ENCODE results near the gene TMTC3.

GRCh38 chr12:88179436-88180014 is 37.4 kb downstream of the TMTC3 start:
- TF ChIP-seq, protein P1, sequence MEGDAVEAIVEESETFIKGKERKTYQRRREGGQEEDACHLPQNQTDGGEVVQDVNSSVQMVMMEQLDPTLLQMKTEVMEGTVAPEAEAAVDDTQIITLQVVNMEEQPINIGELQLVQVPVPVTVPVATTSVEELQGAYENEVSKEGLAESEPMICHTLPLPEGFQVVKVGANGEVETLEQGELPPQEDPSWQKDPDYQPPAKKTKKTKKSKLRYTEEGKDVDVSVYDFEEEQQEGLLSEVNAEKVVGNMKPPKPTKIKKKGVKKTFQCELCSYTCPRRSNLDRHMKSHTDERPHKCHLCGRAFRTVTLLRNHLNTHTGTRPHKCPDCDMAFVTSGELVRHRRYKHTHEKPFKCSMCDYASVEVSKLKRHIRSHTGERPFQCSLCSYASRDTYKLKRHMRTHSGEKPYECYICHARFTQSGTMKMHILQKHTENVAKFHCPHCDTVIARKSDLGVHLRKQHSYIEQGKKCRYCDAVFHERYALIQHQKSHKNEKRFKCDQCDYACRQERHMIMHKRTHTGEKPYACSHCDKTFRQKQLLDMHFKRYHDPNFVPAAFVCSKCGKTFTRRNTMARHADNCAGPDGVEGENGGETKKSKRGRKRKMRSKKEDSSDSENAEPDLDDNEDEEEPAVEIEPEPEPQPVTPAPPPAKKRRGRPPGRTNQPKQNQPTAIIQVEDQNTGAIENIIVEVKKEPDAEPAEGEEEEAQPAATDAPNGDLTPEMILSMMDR (conservative IDR thresholded peaks at IDR 0.05), result no peak
- no peak for TF ChIP-seq ZFX (IDR thresholded peaks at IDR 0.05)

Data from C4-2B (cell line).